Stomach (tissue), 9 donors: ENCODE data around the gene HOXB6. TPM values are rescaled to one million over a fixed set of nuclear protein-coding genes. Genes with fewer than 3 reads are reported as not detected.

Source experiments
- DNase-seq, 2 donors: peaks; one replicate each; pipeline versions ENCODE4 v3.0.0 to v3.0.0-alpha.2; 2013 to 2019
- H3K27ac ChIP-seq, 5 donors: fragments of 200-600 bp in 4 of 5; sonication (generic) in 4 of 5; one replicate each; pipeline ENCODE4 v1.5.1; 2013 to 2019; ENCODE audit warnings: mild to moderate bottlenecking in 1 of 5, moderate library complexity in 1 of 5
- H3K27me3 ChIP-seq, 3 donors: fragments of 200-600 bp; sonication (generic); one replicate each; pipeline ENCODE4 v1.5.1; 2017 to 2019; ENCODE audit warnings: mixed run types in 1 of 3
- H3K36me3 ChIP-seq, 4 donors: fragments of 200-600 bp; sonication (generic); 1 replicate in 3 of 4; 2 replicates in 1 of 4; pipeline ENCODE4 v1.5.1; 2016 to 2019
- H3K4me1 ChIP-seq, 4 donors: fragments of 200-600 bp; sonication (generic); one replicate each; pipeline ENCODE4 v1.5.1; 2016 to 2019
- H3K4me3 ChIP-seq, 4 donors: fragments of 200-600 bp; sonication (generic) in 3 of 4; one replicate each; pipeline ENCODE4 v1.5.1; 2016 to 2019; ENCODE audit warnings: mild to moderate bottlenecking in 1 of 4
- H3K9me3 ChIP-seq, 4 donors: fragments of 200-600 bp; sonication (generic); one replicate each; pipeline ENCODE4 v1.5.1; 2016 to 2019
- CTCF ChIP-seq, 7 experiments: fragments of 450-650 bp in 4 of 7; fragments of 200-600 bp in 3 of 7; sonication (generic) in 3 of 7; IDR thresholded peaks; one replicate each; pipeline ENCODE4 v1.5.1; 2016 to 2019; ENCODE audit warnings: antibody characterized with exemption in 7 of 7, control low read depth in 2 of 7, mild to moderate bottlenecking in 1 of 7
- EP300 ChIP-seq: sonication (generic); formaldehyde crosslinking; IDR thresholded peaks from one replicate; pipeline ENCODE4 v1.6.1; 2017; ENCODE audit warnings: antibody characterized with exemption
- POLR2A ChIP-seq, 4 donors: fragments of 450-650 bp; IDR thresholded peaks; one replicate each; pipeline ENCODE4 v1.6.1; 2016; ENCODE audit warnings: antibody characterized with exemption in 4 of 4, control low read depth in 2 of 4, mild to moderate bottlenecking in 1 of 4, moderate library complexity in 1 of 4
- POLR2AphosphoS5 ChIP-seq, 3 donors: sonication (generic); formaldehyde crosslinking; IDR thresholded peaks; one replicate each; pipeline ENCODE4 v1.6.1; 2016; ENCODE audit warnings: antibody characterized with exemption in 3 of 3
- WGBS, 5 donors: extraction: QIAGEN DNeasy Blood & Tissue Kit in 3 of 5; methylation state at CpG; one replicate each; pipeline versions ENCODE4 v1.1.5 to v1.1.7; 2013 to 2018; 5-methylcytosine and 5-hydroxymethylcytosine counted together
- intact Hi-C: fragments of 100-400 bp; cut with DNase I; formaldehyde crosslinking; loops from one replicate; pipeline ENCODE4 v1.15.1; 2023; ENCODE audit warnings: low total_unique reads
- polyA plus RNA-seq, 3 donors: library from polyadenylated mRNA; stranded (reverse); fragments of 200-250 nt; gene quantifications; one replicate each; pipeline ENCODE4 v1.2.3, GENCODE V29; 2013
- total RNA-seq, 5 donors: library from RNA; depleted of rRNA; stranded (reverse); fragments of >200 nt; gene quantifications; one replicate each; pipeline versions ENCODE4 v1.1.0 to v1.2.3, GENCODE V29; 2014 to 2016
- donor health status: healthy with polysubstance abuse.
- donor health status: Bipolar disorder and iron deficiency.
- donor health status: healthy.

The HOXB6 gene
- total and polyA plus RNA-seq, 8 donors = 4.2 to 150 (median 10.9) TPM

- H3K4me3 ChIP-seq = peak overlapping the region; percentile 48 to 62 (median 58)
- no peaks in the 10 kb centered on the region for H3K9me3 ChIP-seq
- H3K4me1 ChIP-seq = peaks cover 30 to 59% (median 51%) of the 10 kb centered on the region in 4 donors
- peak overlapping the region in 4 of 5 donors; percentile 73 to 93 (median 80) for H3K27ac ChIP-seq
- TF ChIP-seq POLR2A (IDR thresholded peaks at IDR 0.05) (no peak), EP300 (no peak), CTCF (IDR thresholded peaks at IDR 0.05) (no peak), POLR2AphosphoS5 (IDR thresholded peaks at IDR 0.05) (no peak)
- no peak for DNase-seq
- intact Hi-C loops = no loop called here
- WGBS, 5 donors = 6 to 13% (median 9%) methylated on average over 30 to 36 of the region's 36 CpGs
- no peaks in the 10 kb centered on the region for H3K36me3 ChIP-seq
- H3K27me3 ChIP-seq = peaks cover 3 to 100% (median 100%) of the 10 kb centered on the region in 3 donors
These were observed 7.1 kb upstream of the HOXB6 start for GRCh38 chr17:48611681-48612455.

GRCh38 chr17:48611213-48611612 lies 6.4 kb upstream of the HOXB6 start:
- 3 to 9% (median 4%) methylated on average over 15 to 22 of the region's 22 CpGs for WGBS, 5 donors
- peaks cover 30 to 56% (median 51%) of the 10 kb centered on the region in 4 donors for H3K4me1 ChIP-seq
- TF ChIP-seq EP300 (no peak), CTCF (IDR thresholded peaks at IDR 0.05) (no peak), POLR2AphosphoS5 (IDR thresholded peaks at IDR 0.05) (no peak), POLR2A (IDR thresholded peaks at IDR 0.05) (no peak)
- peak overlapping the region in 4 of 5 donors; percentile 73 to 93 (median 80) for H3K27ac ChIP-seq
- peaks cover 0 to under 1% (median 0%) of the 10 kb centered on the region in 4 donors for H3K9me3 ChIP-seq
- no peaks in the 10 kb centered on the region for H3K36me3 ChIP-seq
- H3K4me3 ChIP-seq = peak overlapping the region; percentile 48 to 62 (median 58)
- no peak for DNase-seq
- intact Hi-C loops = no loop called here
- H3K27me3 ChIP-seq = peaks cover 3 to 100% (median 100%) of the 10 kb centered on the region in 3 donors

GRCh38 chr17:48610282-48611211 lies 5.8 kb upstream of the HOXB6 start, which contains the start of gene HOXB7:
TSS of gene HOXB7 (minus strand) at chr17:48611017. CDS start at chr17:48610918, 99 bp downstream.
- Histone ChIP-seq H3K4me1 (peaks cover 30 to 55% (median 51%) of the 10 kb centered on the region in 4 donors), H3K27me3 (peaks cover 0 to 100% (median 100%) of the 10 kb centered on the region in 3 donors), H3K36me3 (no peaks in the 10 kb centered on the region), H3K9me3 (peaks cover 0 to 3% (median 0%) of the 10 kb centered on the region in 4 donors), H3K27ac (peak within 1 kb of the TSS; percentile 62 to 93 (median 73)), H3K4me3 (peak within 1 kb of the TSS; percentile 48 to 62 (median 58))
- 2 to 3% (median 3%) methylated on average over 35 to 79 of the region's 79 CpGs for WGBS, 5 donors
- TF ChIP-seq POLR2AphosphoS5 (IDR thresholded peaks at IDR 0.05) (peak in 1 of 3 donors; percentile 8), CTCF (IDR thresholded peaks at IDR 0.05) (no peak), POLR2A (IDR thresholded peaks at IDR 0.05) (no peak)
- intact Hi-C loops = no loop called here
- peak; percentile 45 to 83 for DNase-seq

- Histone ChIP-seq H3K27ac (peak overlapping the region; percentile 62 to 93 (median 73)), H3K4me1 (peaks cover 30 to 55% (median 50%) of the 10 kb centered on the region in 4 donors), H3K27me3 (peaks cover 0 to 100% (median 100%) of the 10 kb centered on the region in 3 donors), H3K9me3 (peaks cover 0 to 3% (median 0%) of the 10 kb centered on the region in 4 donors), H3K4me3 (peak overlapping the region; percentile 48 to 62 (median 58)), H3K36me3 (no peaks in the 10 kb centered on the region)
- no peak for DNase-seq
- TF ChIP-seq POLR2A (IDR thresholded peaks at IDR 0.05) (no peak), EP300 (no peak), CTCF (IDR thresholded peaks at IDR 0.05) (no peak), POLR2AphosphoS5 (IDR thresholded peaks at IDR 0.05) (no peak)
- intact Hi-C loops = no loop called here
- WGBS, 5 donors = 5 to 9% (median 8%) methylated on average over 12 to 15 of the region's 15 CpGs
These were observed 5.0 kb upstream of the HOXB6 start for GRCh38 chr17:48609759-48610281.
